Mammary epithelial cell (primary cell): ENCODE data around the gene TECPR1.

ENCODE experiments used
- CTCF ChIP-seq, 2 donors: IDR thresholded peaks in 1 of 2; conservative IDR thresholded peaks in 1 of 2; 2 replicates each; pipeline ENCODE4 v1.5.1; 2011 to 2012; ENCODE audit warnings: inconsistent platforms in 2 of 2, low read length in 2 of 2, mild to moderate bottlenecking in 2 of 2, control low read depth in 1 of 2, low read depth in 1 of 2; ENCODE audit not compliant: insufficient read depth in 1 of 2; ENCODE audit errors: extremely low read depth in 1 of 2
- EZH2 ChIP-seq: IDR thresholded peaks from 2 replicates; pipeline ENCODE4 v1.6.1; 2012; ENCODE audit warnings: low read length, inconsistent platforms, borderline replicate concordance

- TF ChIP-seq CTCF (conservative IDR thresholded peaks at IDR 0.05 in 1 of 2, IDR thresholded peaks at IDR 0.05 in 1 of 2; ENCODE audit: extremely low read depth in 1 of 2, insufficient read depth in 1 of 2, low read depth in 1 of 2, low read length in 2 of 2) (no peak), EZH2 (no peak)
Measured at GRCh38 chr7:98228801-98229200, 23.2 kb downstream of the TECPR1 start.
